Nephron (organoid): ENCODE results near the gene NTRK2.

Experiments used
- H3K27ac Mint-ChIP-seq, 3 experiments: 2 replicates each; pipeline ENCODE4 v1.8.0; 2020; ENCODE audit warnings: mixed read lengths in 3 of 3, mild to moderate bottlenecking in 2 of 3, moderate library complexity in 1 of 3
- H3K27me3 Mint-ChIP-seq: 2 replicates; pipeline ENCODE4 v1.8.0; 2021; ENCODE audit warnings: low read depth, mild to moderate bottlenecking, moderate library complexity, mixed read lengths
- H3K36me3 Mint-ChIP-seq: 2 replicates; pipeline ENCODE4 v1.8.0; 2020; ENCODE audit warnings: low read depth, mixed read lengths
- H3K4me1 Mint-ChIP-seq: 2 replicates; pipeline ENCODE4 v1.8.0; 2020; ENCODE audit warnings: mixed read lengths
- H3K4me3 Mint-ChIP-seq, 3 experiments: 2 replicates each; pipeline ENCODE4 v1.8.0; 2020; ENCODE audit warnings: mild to moderate bottlenecking in 3 of 3, mixed read lengths in 3 of 3, moderate library complexity in 2 of 3
- H3K9me3 Mint-ChIP-seq: 2 replicates; pipeline ENCODE4 v1.8.0; 2020; ENCODE audit warnings: mixed read lengths
- CTCF ChIP-seq, 3 experiments: fragments of 200-600 bp; sonication (generic); IDR thresholded peaks; one replicate each; pipeline ENCODE4 v1.5.0; 2021; ENCODE audit warnings: antibody characterized with exemption in 3 of 3; ENCODE audit not compliant: unreplicated experiment in 3 of 3

NTRK2 gene

DNA sequence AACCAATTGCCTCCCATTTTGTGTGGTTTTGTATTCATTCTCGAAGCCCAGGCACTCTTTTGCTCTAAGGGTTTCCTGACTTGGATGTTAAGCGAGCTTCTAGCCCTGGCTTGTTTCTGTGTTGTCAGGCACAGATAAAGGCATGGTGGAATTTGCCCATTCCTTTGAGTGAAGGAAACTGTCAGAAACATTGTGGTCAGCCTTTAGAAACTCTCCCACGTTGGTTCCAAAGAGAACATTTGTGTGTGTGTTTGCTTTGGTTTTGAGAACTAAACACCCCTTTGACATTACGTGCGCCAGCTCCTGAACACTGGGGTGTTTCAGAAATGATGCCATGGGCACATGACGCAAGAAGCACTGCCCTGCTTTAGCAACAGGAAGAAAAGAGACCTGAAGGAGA lies 320.9 kb downstream of the NTRK2 start:
- no peak for TF ChIP-seq CTCF (IDR thresholded peaks at IDR 0.05; ENCODE audit: unreplicated experiment in 3 of 3)
- H3K9me3 Mint-ChIP-seq, result no peaks in the 10 kb centered on the region
- H3K36me3 Mint-ChIP-seq, result no peaks in the 10 kb centered on the region
- H3K4me3 Mint-ChIP-seq, result no peak overlapping the region
- peak overlapping the region in 1 of 3 experiments; percentile 14 for H3K27ac Mint-ChIP-seq
- peaks cover 2% of the 10 kb centered on the region for H3K4me1 Mint-ChIP-seq
- H3K27me3 Mint-ChIP-seq, result peaks cover 15% of the 10 kb centered on the region

DNA sequence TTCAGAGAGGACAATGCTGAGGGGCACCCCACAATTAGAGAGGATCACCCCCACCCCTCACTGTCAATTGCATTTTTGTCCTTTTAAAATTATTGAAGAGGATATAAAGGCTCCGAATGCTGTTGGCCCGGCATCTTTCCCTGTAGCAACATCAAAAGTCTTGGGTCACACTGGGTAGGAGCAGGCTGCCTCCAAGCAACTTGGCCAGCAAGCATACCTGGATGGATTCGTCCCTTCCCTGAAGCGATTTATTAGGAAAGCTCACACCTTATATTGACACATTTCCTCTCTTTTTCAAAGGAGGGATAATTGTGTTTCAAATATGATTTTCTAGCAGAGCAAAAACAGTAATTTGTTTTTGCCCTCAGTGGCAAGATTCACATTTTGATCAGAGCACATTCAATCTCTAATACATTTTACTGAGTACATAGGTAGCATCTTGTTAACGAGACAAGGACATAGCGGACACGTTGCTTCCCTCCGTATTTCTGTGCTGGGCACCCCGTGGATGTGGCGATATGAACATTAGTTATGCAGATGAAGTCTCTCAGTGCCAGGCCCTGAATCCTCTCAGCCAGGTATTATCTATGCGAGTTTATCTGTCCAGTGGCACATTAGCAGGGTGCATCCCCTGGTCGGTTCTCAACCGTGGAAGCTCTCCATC lies 321.5 kb downstream of the NTRK2 start:
- Mint-ChIP-seq H3K4me3 (no peak overlapping the region), H3K9me3 (no peaks in the 10 kb centered on the region), H3K27me3 (peaks cover 15% of the 10 kb centered on the region), H3K27ac (peak overlapping the region in 2 of 3 experiments; percentile 14 to 42), H3K4me1 (peaks cover 8% of the 10 kb centered on the region), H3K36me3 (no peaks in the 10 kb centered on the region)
- TF ChIP-seq CTCF (IDR thresholded peaks at IDR 0.05; ENCODE audit: unreplicated experiment in 3 of 3), result no peak

- Mint-ChIP-seq H3K36me3 (no peaks in the 10 kb centered on the region), H3K27me3 (peaks cover 15% of the 10 kb centered on the region), H3K27ac (peak overlapping the region in 2 of 3 experiments; percentile 14 to 42), H3K4me1 (peaks cover 13% of the 10 kb centered on the region), H3K4me3 (no peak overlapping the region), H3K9me3 (no peaks in the 10 kb centered on the region)
- TF ChIP-seq CTCF (IDR thresholded peaks at IDR 0.05; ENCODE audit: unreplicated experiment in 3 of 3), result no peak
Observed at GRCh38 chr9:84991514-84991870, 322.0 kb downstream of the NTRK2 start.

DNA sequence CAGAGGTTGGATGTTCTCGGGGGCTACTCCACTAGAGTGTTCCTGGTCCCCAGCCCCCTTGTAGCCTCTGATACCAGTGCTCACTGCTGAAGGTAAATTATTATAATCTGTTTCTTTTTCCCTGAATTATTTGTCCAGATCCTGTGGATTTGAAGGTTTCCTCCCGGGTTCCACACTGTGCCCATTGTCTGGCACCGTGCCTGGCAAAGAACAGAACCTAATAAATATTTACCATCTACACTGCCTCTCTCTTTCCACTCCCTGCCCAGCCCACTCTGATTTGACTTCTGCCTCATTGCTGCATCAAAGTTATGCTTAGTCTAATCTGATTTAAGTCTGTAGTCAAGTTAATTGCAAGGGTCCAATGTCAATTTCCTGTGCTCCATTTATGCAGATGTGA lies 322.9 kb downstream of the NTRK2 start:
- peaks cover 14% of the 10 kb centered on the region for H3K4me1 Mint-ChIP-seq
- no peak for TF ChIP-seq CTCF (IDR thresholded peaks at IDR 0.05; ENCODE audit: unreplicated experiment in 3 of 3)
- no peak overlapping the region for H3K4me3 Mint-ChIP-seq
- no peaks in the 10 kb centered on the region for H3K9me3 Mint-ChIP-seq
- no peaks in the 10 kb centered on the region for H3K36me3 Mint-ChIP-seq
- H3K27ac Mint-ChIP-seq, result no peak overlapping the region
- H3K27me3 Mint-ChIP-seq, result peaks cover 15% of the 10 kb centered on the region

GRCh38 chr9:84993105-84993504 lies 323.6 kb downstream of the NTRK2 start:
- TF ChIP-seq CTCF (IDR thresholded peaks at IDR 0.05; ENCODE audit: unreplicated experiment in 3 of 3), result no peak

GRCh38 chr9:84996029-84996428 lies 326.5 kb downstream of the NTRK2 start:
- Mint-ChIP-seq H3K27ac (peak overlapping the region in 2 of 3 experiments; percentile 29 to 33), H3K4me3 (no peak overlapping the region), H3K4me1 (peaks cover 14% of the 10 kb centered on the region), H3K36me3 (peaks cover 11% of the 10 kb centered on the region), H3K27me3 (peaks cover 10% of the 10 kb centered on the region), H3K9me3 (peaks cover 16% of the 10 kb centered on the region)
- TF ChIP-seq CTCF (IDR thresholded peaks at IDR 0.05; ENCODE audit: unreplicated experiment in 3 of 3), result no peak

More at GRCh38 chr9:84993105-84993504, 323.6 kb downstream of the NTRK2 start:
- H3K9me3 Mint-ChIP-seq, result no peaks in the 10 kb centered on the region
- no peaks in the 10 kb centered on the region for H3K36me3 Mint-ChIP-seq
- H3K4me3 Mint-ChIP-seq, result no peak overlapping the region
- H3K4me1 Mint-ChIP-seq, result peaks cover 14% of the 10 kb centered on the region
- peaks cover 15% of the 10 kb centered on the region for H3K27me3 Mint-ChIP-seq
- no peak overlapping the region for H3K27ac Mint-ChIP-seq
